ENCODE results near the gene AOC3. TPM values are rescaled to one million over a fixed set of nuclear protein-coding genes. Genes with fewer than 3 reads are reported as not detected.

Gene AOC3
- total RNA-seq, 6 experiments from 2014 or later, result 3.9 to 14.9 (median 7.1) TPM

- peaks cover 0 to 11% (median 5%) of the 10 kb centered on the region in 4 donors for H3K36me3 ChIP-seq
- H3K4me1 ChIP-seq, result peaks cover 0 to 23% (median 2%) of the 10 kb centered on the region in 4 donors
- peak overlapping the region; percentile 68 to 81 (median 79) for H3K27ac ChIP-seq
- 42% methylated on average over 8 of the region's 9 CpGs for whole genome bisulfite sequencing (ENCODE audit: insufficient coverage, low coverage, low lambda C conversion rate, missing lambda C conversion rate)
- H3K4me3 ChIP-seq, result peak overlapping the region; percentile 86 to 92 (median 89)
- peak in 1 of 4 donors; percentile 14 for ATAC-seq
- intact Hi-C loops (cut with DNase I), result no loop called here
- TF ChIP-seq CTCF (IDR thresholded peaks at IDR 0.05) (no peak), POLR2A (IDR thresholded peaks at IDR 0.05) (no peak)
- DNase-seq, result no peak
- H3K9me3 ChIP-seq, result no peaks in the 10 kb centered on the region
- no peaks in the 10 kb centered on the region for H3K27me3 ChIP-seq
Measured at GRCh38 chr17:42832213-42832933, 18.6 kb upstream of the AOC3 start.

- no peaks in the 10 kb centered on the region for H3K9me3 ChIP-seq
- no peaks in the 10 kb centered on the region for H3K27me3 ChIP-seq
- H3K4me3 ChIP-seq, result peak within 1 kb of the TSS; percentile 86 to 92 (median 89)
- WGBS (ENCODE audit: insufficient coverage, low coverage, low lambda C conversion rate, missing lambda C conversion rate), result 0% methylated on average over 31 of the region's 71 CpGs
- peak within 1 kb of the TSS; percentile 68 to 81 (median 79) for H3K27ac ChIP-seq
- TF ChIP-seq CTCF (IDR thresholded peaks at IDR 0.05), result no peak
- peak; percentile 92 for TF ChIP-seq POLR2A (IDR thresholded peaks at IDR 0.05)
- H3K36me3 ChIP-seq, result peaks cover 0 to 19% (median 8%) of the 10 kb centered on the region in 4 donors
- DNase-seq (peak; percentile 94 to 96 (median 95)), ATAC-seq (peak; percentile 94 to 97 (median 96))
- H3K4me1 ChIP-seq, result peaks cover 0 to 23% (median 2%) of the 10 kb centered on the region in 4 donors
- intact Hi-C loops (cut with DNase I), result no loop called here
Measured at GRCh38 chr17:42832934-42833766, 17.8 kb upstream of the AOC3 start, which contains the start of gene PSME3. Gene PSME3 (plus strand): TSS chr17:42833397. CDS start chr17:42833632, 235 bp downstream.

- Histone ChIP-seq H3K4me3 (peak overlapping the region; percentile 86 to 92 (median 89)), H3K36me3 (peaks cover 2 to 26% (median 14%) of the 10 kb centered on the region in 4 donors), H3K4me1 (peaks cover 0 to 23% (median 2%) of the 10 kb centered on the region in 4 donors), H3K9me3 (no peaks in the 10 kb centered on the region), H3K27ac (peak overlapping the region; percentile 68 to 81 (median 79)), H3K27me3 (no peaks in the 10 kb centered on the region)
- DNase-seq, result no peak
- ATAC-seq, result peak; percentile 3 to 18 (median 10)
- intact Hi-C loops (cut with DNase I), result no loop called here
- 4% methylated on average over 2 of the region's 18 CpGs for WGBS (ENCODE audit: insufficient coverage, low coverage, low lambda C conversion rate, missing lambda C conversion rate)
- TF ChIP-seq CTCF (IDR thresholded peaks at IDR 0.05) (no peak), POLR2A (IDR thresholded peaks at IDR 0.05) (no peak)
Measured at GRCh38 chr17:42833767-42834422, 17.1 kb upstream of the AOC3 start.

DNA sequence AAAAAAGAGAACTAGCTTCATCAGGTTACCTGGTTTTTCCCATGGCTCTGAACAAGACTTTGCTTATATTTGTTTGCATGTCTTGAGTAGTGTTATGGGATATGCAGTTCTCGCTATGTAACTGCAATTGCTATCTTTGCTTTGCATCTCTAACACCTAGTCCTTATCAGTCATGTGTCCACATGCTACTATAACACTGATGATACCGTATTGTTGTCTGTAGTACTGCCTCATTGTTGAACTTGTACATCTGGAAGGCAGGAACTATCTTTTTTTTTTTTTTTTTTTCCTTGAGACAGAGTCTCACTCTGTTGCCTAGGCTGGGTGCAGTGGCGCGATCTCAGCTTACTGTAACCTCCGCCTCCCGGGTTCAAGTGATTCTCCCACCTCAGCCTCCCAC is 15.3 kb upstream of the AOC3 start:
- intact Hi-C loops (cut with DNase I), result no loop called here
- no peaks in the 10 kb centered on the region for H3K9me3 ChIP-seq
- ATAC-seq (no peak), DNase-seq (no peak)
- no peaks in the 10 kb centered on the region for H3K27me3 ChIP-seq
- no peak overlapping the region for H3K4me3 ChIP-seq
- TF ChIP-seq CTCF (IDR thresholded peaks at IDR 0.05) (no peak), POLR2A (IDR thresholded peaks at IDR 0.05) (no peak)
- H3K36me3 ChIP-seq, result peaks cover 9 to 45% (median 26%) of the 10 kb centered on the region in 4 donors
- 86% methylated on average over 6 of the region's 6 CpGs for WGBS (ENCODE audit: insufficient coverage, low coverage, low lambda C conversion rate, missing lambda C conversion rate)
- no peak overlapping the region for H3K27ac ChIP-seq
- H3K4me1 ChIP-seq, result peaks cover 0 to 23% (median 2%) of the 10 kb centered on the region in 4 donors

Measured in right lobe of liver (tissue), 6 donors.